ENCODE data around the gene ANGPTL8.

ANGPTL8 gene

GRCh38 chr19:11261431-11261970, 22.1 kb downstream of the ANGPTL8 start:
- no peak for DNase-seq (ENCODE audit: low read depth)

- no peak for DNase-seq (ENCODE audit: low read depth)
Measured at GRCh38 chr19:11261971-11262839, 22.8 kb downstream of the ANGPTL8 start, which contains the start of gene DOCK6. Gene DOCK6 (minus strand): TSS chr19:11262524. CDS start chr19:11262440, 84 bp downstream.

- DNase-seq (ENCODE audit: low read depth) = no peak
Measured at GRCh38 chr19:11263726-11264125, 24.3 kb downstream of the ANGPTL8 start.

- no peak for DNase-seq (ENCODE audit: low read depth)
Measured at GRCh38 chr19:11264452-11265176, 25.2 kb downstream of the ANGPTL8 start.

- DNase-seq (ENCODE audit: low read depth) = no peak
Measured at GRCh38 chr19:11265177-11265784, 25.9 kb downstream of the ANGPTL8 start.

GRCh38 chr19:11265785-11266236, 26.4 kb downstream of the ANGPTL8 start:
- DNase-seq (ENCODE audit: low read depth) = no peak

GRCh38 chr19:11267316-11268085, 28.1 kb downstream of the ANGPTL8 start:
- DNase-seq (ENCODE audit: low read depth) = no peak

- DNase-seq (ENCODE audit: low read depth) = no peak
Measured at GRCh38 chr19:11268783-11269267, 29.4 kb downstream of the ANGPTL8 start.

- DNase-seq (ENCODE audit: low read depth) = no peak
Measured at GRCh38 chr19:11269408-11269807, 30.0 kb downstream of the ANGPTL8 start.

- no peak for DNase-seq (ENCODE audit: low read depth)
Measured at GRCh38 chr19:11273296-11273695, 33.9 kb downstream of the ANGPTL8 start.

- DNase-seq (ENCODE audit: low read depth) = no peak
Measured at GRCh38 chr19:11273989-11274388, 34.6 kb downstream of the ANGPTL8 start.

GRCh38 chr19:11274533-11275086, 35.2 kb downstream of the ANGPTL8 start:
- DNase-seq (ENCODE audit: low read depth) = no peak

- DNase-seq (ENCODE audit: low read depth) = no peak
Measured at GRCh38 chr19:11278670-11279069, 39.3 kb downstream of the ANGPTL8 start.

- no peak for DNase-seq (ENCODE audit: low read depth)
Measured at GRCh38 chr19:11279505-11280236, 40.3 kb downstream of the ANGPTL8 start.

- no peak for DNase-seq (ENCODE audit: low read depth)
Measured at GRCh38 chr19:11281356-11282049, 42.1 kb downstream of the ANGPTL8 start.

- DNase-seq (ENCODE audit: low read depth) = no peak
Measured at GRCh38 chr19:11284515-11284914, 45.1 kb downstream of the ANGPTL8 start.

- no peak for DNase-seq (ENCODE audit: low read depth)
Measured at GRCh38 chr19:11286312-11286974, 47.0 kb downstream of the ANGPTL8 start.

- no peak for DNase-seq (ENCODE audit: low read depth)
Measured at GRCh38 chr19:11288349-11288748, 48.9 kb downstream of the ANGPTL8 start.

GRCh38 chr19:11290256-11290655, 50.8 kb downstream of the ANGPTL8 start:
- no peak for DNase-seq (ENCODE audit: low read depth)
